Mesenteric fat pad (tissue), 1 donor: ENCODE results near the gene NUP214. TPM values are rescaled to one million over a fixed set of nuclear protein-coding genes. Genes with fewer than 3 reads are reported as not detected.
"Not testable (repeated sequence)": the region's sequence is repeated elsewhere in the genome, so short reads cannot be mapped to it uniquely, and the experiment has no call there.

ENCODE experiments used
- DNase-seq: peaks from one replicate; pipeline ENCODE4 v3.0.0-alpha.2; 2020; ENCODE audit warnings: low spot score
- total RNA-seq: library from RNA; stranded (reverse); fragmentation: NEBNext Ultra II Directional; extraction: Animal tissue kit (Norgen Biotek cat#: 25700); gene quantifications from one replicate; pipeline ENCODE4 v1.2.1, GENCODE V29; 2021
- donor health status: DM: yes; HTN: yes; CAD: no.

The NUP214 gene
- total RNA-seq, 1 donor from 2014 or later = 68.4 TPM

- DNase-seq = no peak
These were observed 35.2 kb downstream of the NUP214 start for GRCh38 chr9:131160416-131161112.

- DNase-seq = no peak
These were observed 36.2 kb downstream of the NUP214 start for GRCh38 chr9:131161585-131161984.

- no peak for DNase-seq
These were observed 37.5 kb downstream of the NUP214 start for GRCh38 chr9:131162886-131163285.

- no peak for DNase-seq
These were observed 40.1 kb downstream of the NUP214 start for GRCh38 chr9:131165523-131165922.

- DNase-seq = no peak
These were observed 41.8 kb downstream of the NUP214 start for GRCh38 chr9:131167146-131167692.

- no peak for DNase-seq
These were observed 42.5 kb downstream of the NUP214 start for GRCh38 chr9:131167936-131168335.

GRCh38 chr9:131169563-131170240 lies 44.3 kb downstream of the NUP214 start:
- DNase-seq = no peak

- DNase-seq = no peak
These were observed 48.6 kb downstream of the NUP214 start for GRCh38 chr9:131173995-131174394.

- no peak for DNase-seq
These were observed 49.4 kb downstream of the NUP214 start for GRCh38 chr9:131174681-131175239.

GRCh38 chr9:131177898-131178297 lies 52.5 kb downstream of the NUP214 start:
- no peak for DNase-seq

- no peak for DNase-seq
These were observed 53.0 kb downstream of the NUP214 start for GRCh38 chr9:131178382-131178781.

- no peak for DNase-seq
These were observed 53.5 kb downstream of the NUP214 start for GRCh38 chr9:131178926-131179325.

GRCh38 chr9:131179561-131180219 lies 54.3 kb downstream of the NUP214 start:
- DNase-seq = no peak

GRCh38 chr9:131180454-131180853 lies 55.1 kb downstream of the NUP214 start:
- no peak for DNase-seq

GRCh38 chr9:131181091-131181681 lies 55.8 kb downstream of the NUP214 start:
- no peak for DNase-seq

- DNase-seq = no peak
These were observed 60.5 kb downstream of the NUP214 start for GRCh38 chr9:131185924-131186323.

GRCh38 chr9:131186622-131187021 lies 61.2 kb downstream of the NUP214 start:
- DNase-seq = no peak

- no peak for DNase-seq
These were observed 62.6 kb downstream of the NUP214 start for GRCh38 chr9:131187957-131188356.

GRCh38 chr9:131188976-131189375 lies 63.6 kb downstream of the NUP214 start:
- no peak for DNase-seq

- no peak for DNase-seq
These were observed 64.8 kb downstream of the NUP214 start for GRCh38 chr9:131190191-131190590.

- DNase-seq = not testable (repeated sequence)
These were observed 65.6 kb downstream of the NUP214 start for GRCh38 chr9:131191032-131191431.
